K562 (cell line): ENCODE results near the gene TCF4. TPM values are rescaled to one million over a fixed set of nuclear protein-coding genes. Genes with fewer than 3 reads are reported as not detected.

Experiments
- E4F1 ChIP-seq: fragments of 250-450 bp; sonication (Bioruptor Pico); IDR thresholded peaks from 2 replicates; pipeline ENCODE4 v1.5.0; 2021; ENCODE audit warnings: mild to moderate bottlenecking, borderline replicate concordance
- MEIS2 ChIP-seq: fragments of 450-650 bp; IDR thresholded peaks from 2 replicates; pipeline ENCODE4 v1.6.1; 2014; ENCODE audit warnings: mild to moderate bottlenecking; ENCODE audit not compliant: partially characterized antibody
- PBX2 ChIP-seq, 2 experiments: IDR thresholded peaks in 1 of 2; conservative IDR thresholded peaks in 1 of 2; 2 replicates each; pipeline ENCODE4 v1.6.1; 2016; ENCODE audit warnings: low read depth in 2 of 2, mild to moderate bottlenecking in 1 of 2, missing compliant biosample characterization in 1 of 2, missing genetic modification characterization in 1 of 2, moderate library complexity in 1 of 2
- polyA plus RNA-seq, 8 experiments: library from polyadenylated mRNA; depleted of rRNA in 4 of 8; stranded (reverse) in 5 of 8; unstranded in 3 of 8; fragments of >200 nt; fragmentation: Nextera tagmentation in 2 of 8; fragmentation: Illumina TruSeq in 1 of 8; extraction: Ambion mirVana in 2 of 8; extraction: Trizol in 1 of 8; gene quantifications; 2 replicates each; pipeline versions ENCODE4 v1.2.1 to v1.2.3, GENCODE V29; 2011 to 2014; ENCODE audit warnings: inconsistent platforms in 1 of 8, missing spikeins in 1 of 8
- total RNA-seq, 7 experiments: library from RNA; depleted of rRNA in 6 of 7; stranded (reverse); fragments of >200 nt in 6 of 7; fragmentation: Illumina TruSeq in 2 of 7; extraction: Trizol in 2 of 7; gene quantifications; 2 replicates each; pipeline versions ENCODE4 v1.2.1 to v1.2.3, GENCODE V29; 2011 to 2021; ENCODE audit warnings: low replicate concordance in 1 of 7
- TF ChIP-seq, protein P1 (sequence below), 2 experiments: IDR thresholded peaks; 2 replicates each; pipeline ENCODE4 v1.6.1; 2012; ENCODE audit warnings: improper control_type of control experiment in 2 of 2, low read depth in 2 of 2, low read length in 2 of 2, borderline replicate concordance in 1 of 2
- TF ChIP-seq, protein P2 (sequence below): fragments of 200-800 bp; sonication (Bioruptor generic); IDR thresholded peaks from 2 replicates; pipeline ENCODE4 v1.6.1; 2016; ENCODE audit warnings: missing genetic modification characterization, missing compliant biosample characterization

Gene TCF4
- total and polyA plus RNA-seq, 9 of the 15 experiments (the other 6 are each of a cell fraction or from before 2014, with no cell fraction given), result 4.8 to 24.7 (median 15.2) TPM

GRCh38 chr18:55534996-55535395 is 53.0 kb downstream of the TCF4 start (continued):
- no peak for TF ChIP-seq E4F1 (CRISPR knock-in tag)
- peak; percentile 28 for TF ChIP-seq MEIS2
- TF ChIP-seq, protein P1, sequence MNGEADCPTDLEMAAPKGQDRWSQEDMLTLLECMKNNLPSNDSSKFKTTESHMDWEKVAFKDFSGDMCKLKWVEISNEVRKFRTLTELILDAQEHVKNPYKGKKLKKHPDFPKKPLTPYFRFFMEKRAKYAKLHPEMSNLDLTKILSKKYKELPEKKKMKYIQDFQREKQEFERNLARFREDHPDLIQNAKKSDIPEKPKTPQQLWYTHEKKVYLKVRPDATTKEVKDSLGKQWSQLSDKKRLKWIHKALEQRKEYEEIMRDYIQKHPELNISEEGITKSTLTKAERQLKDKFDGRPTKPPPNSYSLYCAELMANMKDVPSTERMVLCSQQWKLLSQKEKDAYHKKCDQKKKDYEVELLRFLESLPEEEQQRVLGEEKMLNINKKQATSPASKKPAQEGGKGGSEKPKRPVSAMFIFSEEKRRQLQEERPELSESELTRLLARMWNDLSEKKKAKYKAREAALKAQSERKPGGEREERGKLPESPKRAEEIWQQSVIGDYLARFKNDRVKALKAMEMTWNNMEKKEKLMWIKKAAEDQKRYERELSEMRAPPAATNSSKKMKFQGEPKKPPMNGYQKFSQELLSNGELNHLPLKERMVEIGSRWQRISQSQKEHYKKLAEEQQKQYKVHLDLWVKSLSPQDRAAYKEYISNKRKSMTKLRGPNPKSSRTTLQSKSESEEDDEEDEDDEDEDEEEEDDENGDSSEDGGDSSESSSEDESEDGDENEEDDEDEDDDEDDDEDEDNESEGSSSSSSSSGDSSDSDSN (IDR thresholded peaks at IDR 0.05; ENCODE audit: borderline replicate concordance in 1 of 2, low read depth in 2 of 2, low read length in 2 of 2), result no peak
- TF ChIP-seq, protein P2, sequence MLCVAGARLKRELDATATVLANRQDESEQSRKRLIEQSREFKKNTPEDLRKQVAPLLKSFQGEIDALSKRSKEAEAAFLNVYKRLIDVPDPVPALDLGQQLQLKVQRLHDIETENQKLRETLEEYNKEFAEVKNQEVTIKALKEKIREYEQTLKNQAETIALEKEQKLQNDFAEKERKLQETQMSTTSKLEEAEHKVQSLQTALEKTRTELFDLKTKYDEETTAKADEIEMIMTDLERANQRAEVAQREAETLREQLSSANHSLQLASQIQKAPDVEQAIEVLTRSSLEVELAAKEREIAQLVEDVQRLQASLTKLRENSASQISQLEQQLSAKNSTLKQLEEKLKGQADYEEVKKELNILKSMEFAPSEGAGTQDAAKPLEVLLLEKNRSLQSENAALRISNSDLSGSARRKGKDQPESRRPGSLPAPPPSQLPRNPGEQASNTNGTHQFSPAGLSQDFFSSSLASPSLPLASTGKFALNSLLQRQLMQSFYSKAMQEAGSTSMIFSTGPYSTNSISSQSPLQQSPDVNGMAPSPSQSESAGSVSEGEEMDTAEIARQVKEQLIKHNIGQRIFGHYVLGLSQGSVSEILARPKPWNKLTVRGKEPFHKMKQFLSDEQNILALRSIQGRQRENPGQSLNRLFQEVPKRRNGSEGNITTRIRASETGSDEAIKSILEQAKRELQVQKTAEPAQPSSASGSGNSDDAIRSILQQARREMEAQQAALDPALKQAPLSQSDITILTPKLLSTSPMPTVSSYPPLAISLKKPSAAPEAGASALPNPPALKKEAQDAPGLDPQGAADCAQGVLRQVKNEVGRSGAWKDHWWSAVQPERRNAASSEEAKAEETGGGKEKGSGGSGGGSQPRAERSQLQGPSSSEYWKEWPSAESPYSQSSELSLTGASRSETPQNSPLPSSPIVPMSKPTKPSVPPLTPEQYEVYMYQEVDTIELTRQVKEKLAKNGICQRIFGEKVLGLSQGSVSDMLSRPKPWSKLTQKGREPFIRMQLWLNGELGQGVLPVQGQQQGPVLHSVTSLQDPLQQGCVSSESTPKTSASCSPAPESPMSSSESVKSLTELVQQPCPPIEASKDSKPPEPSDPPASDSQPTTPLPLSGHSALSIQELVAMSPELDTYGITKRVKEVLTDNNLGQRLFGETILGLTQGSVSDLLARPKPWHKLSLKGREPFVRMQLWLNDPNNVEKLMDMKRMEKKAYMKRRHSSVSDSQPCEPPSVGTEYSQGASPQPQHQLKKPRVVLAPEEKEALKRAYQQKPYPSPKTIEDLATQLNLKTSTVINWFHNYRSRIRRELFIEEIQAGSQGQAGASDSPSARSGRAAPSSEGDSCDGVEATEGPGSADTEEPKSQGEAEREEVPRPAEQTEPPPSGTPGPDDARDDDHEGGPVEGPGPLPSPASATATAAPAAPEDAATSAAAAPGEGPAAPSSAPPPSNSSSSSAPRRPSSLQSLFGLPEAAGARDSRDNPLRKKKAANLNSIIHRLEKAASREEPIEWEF (CRISPR knock-in tag), result no peak
- no peak for TF ChIP-seq PBX2 (CRISPR knock-in tag; IDR thresholded peaks at IDR 0.05; ENCODE audit: low read depth)
- peak; percentile 57 for TF ChIP-seq PBX2 (tag; conservative IDR thresholded peaks at IDR 0.05; ENCODE audit: low read depth)
